HCT116 (cell line): Measurements from ENCODE around the gene RFPL2. TPM values are rescaled to one million over a fixed set of nuclear protein-coding genes. Genes with fewer than 3 reads are reported as not detected.
"Not testable (repeated sequence)": the region's sequence is repeated elsewhere in the genome, so short reads cannot be mapped to it uniquely, and the experiment has no call there.

ENCODE experiments used
- ATAC-seq: fragments of 200-7000 bp; cut with Tn5 transposase; 2 replicates; pipeline ENCODE4 v1.9.1; 2020; ENCODE audit warnings: mild to moderate bottlenecking, moderate library complexity
- BruUV-seq: library from RNA; stranded (reverse); fragments of 400-500 nt; replicated peaks from 2 replicates; lab custom pipeline; 2021; lab: Mats Ljungman, UMichigan
- CTCF ChIA-PET: fragments of 300-600 bp; sonication (Branson Sonifier 250); formaldehyde crosslinking; loops from one replicate; lab custom pipeline; 2021; ENCODE audit warnings: antibody characterized with exemption; lab: Charles Lee
- POLR2A ChIA-PET: fragments of 300-600, 350-600 bp; sonication (Branson Sonifier 250); formaldehyde crosslinking; loops from one replicate; lab custom pipeline; 2021; ENCODE audit warnings: antibody characterized with exemption; lab: Charles Lee
- RAD21 ChIA-PET, 2 experiments: fragments of 300-600 bp; sonication (Branson Sonifier 250); formaldehyde crosslinking; loops; one replicate each; lab custom pipeline; 2023; ENCODE audit warnings: low total read pairs in 2 of 2; ENCODE audit not compliant: uncharacterized antibody in 2 of 2, unreplicated experiment in 2 of 2, low non-redundant PET in 1 of 2; lab: Charles Lee
- DNase-seq: peaks from one replicate; pipeline ENCODE4 v3.0.0-alpha.2; 2010; ENCODE audit warnings: low read depth, low spot score
- H2AFZ ChIP-seq: fragments of 200-600 bp; shearing (Covaris generic), sonication (generic); 2 replicates; pipeline ENCODE4 v1.6.1; 2017; ENCODE audit warnings: low read depth, mixed run types, mixed read lengths, antibody characterized with exemption, low read length; ENCODE audit not compliant: poor library complexity, severe bottlenecking
- H3K27ac ChIP-seq: 2 replicates; pipeline ENCODE4 v1.5.1; 2012; ENCODE audit warnings: low read depth, low read length
- H3K27me3 ChIP-seq: fragments of 200-600 bp; sonication (generic); 2 replicates; pipeline ENCODE4 v1.6.1; 2016; ENCODE audit warnings: mixed run types, low read length, mixed read lengths; ENCODE audit not compliant: insufficient read depth
- H3K36me3 ChIP-seq, 2 experiments: fragments of 200-500 bp in 1 of 2; fragments of 200-600 bp in 1 of 2; sonication (Bioruptor generic) in 1 of 2; sonication (generic) in 1 of 2; 2 replicates each; pipeline versions ENCODE4 v1.5.1 to v1.6.1; 2014 to 2016; ENCODE audit warnings: low read length in 2 of 2, inconsistent platforms in 1 of 2, mixed read lengths in 1 of 2, mixed run types in 1 of 2; ENCODE audit not compliant: insufficient read depth in 2 of 2, control insufficient read depth in 1 of 2
- H3K4me1 ChIP-seq, 2 experiments: fragments of 200-600 bp in 1 of 2; sonication (generic) in 1 of 2; 2 replicates each; pipeline versions ENCODE4 v1.5.1 to v1.6.1; 2012 to 2017; ENCODE audit warnings: low read length in 2 of 2, inconsistent platforms in 1 of 2, mild to moderate bottlenecking in 1 of 2, mixed read lengths in 1 of 2, mixed run types in 1 of 2, moderate library complexity in 1 of 2; ENCODE audit not compliant: insufficient read depth in 2 of 2, control insufficient read depth in 1 of 2
- H3K4me2 ChIP-seq: fragments of 200-600 bp; sonication (generic); 2 replicates; pipeline ENCODE4 v1.6.1; 2017; ENCODE audit warnings: mixed run types, low read length, mixed read lengths
- H3K4me3 ChIP-seq, 2 experiments: fragments of 200-600 bp in 1 of 2; sonication (generic) in 1 of 2; replicated peaks in 1 of 2; 2 replicates each; pipeline ENCODE4 v1.5.1; 2011 to 2016; ENCODE audit warnings: low read length in 2 of 2, control low read depth in 1 of 2, low read depth in 1 of 2, mild to moderate bottlenecking in 1 of 2, mixed read lengths in 1 of 2, mixed run types in 1 of 2
- H3K79me2 ChIP-seq: fragments of 200-600 bp; sonication (generic); 2 replicates; pipeline ENCODE4 v1.6.1; 2017; ENCODE audit warnings: mild to moderate bottlenecking, mixed run types, low read length, moderate library complexity, mixed read lengths; ENCODE audit not compliant: insufficient read depth
- H3K9ac ChIP-seq: fragments of 200-600 bp; sonication (generic); 2 replicates; pipeline ENCODE4 v1.6.1; 2016; ENCODE audit warnings: low read length, mixed read lengths
- H3K9me2 ChIP-seq: fragments of 200-600 bp; sonication (generic), shearing (Covaris generic); 2 replicates; pipeline ENCODE4 v1.6.1; 2017; ENCODE audit warnings: mixed run types, mild to moderate bottlenecking, moderate library complexity; ENCODE audit not compliant: insufficient read depth
- H3K9me3 ChIP-seq, 2 experiments: fragments of 200-500 bp in 1 of 2; fragments of 200-600 bp in 1 of 2; sonication (Bioruptor generic) in 1 of 2; sonication (generic) in 1 of 2; 2 replicates each; pipeline ENCODE4 v1.6.1; 2014 to 2017; ENCODE audit warnings: low read length in 2 of 2, mixed read lengths in 2 of 2, inconsistent platforms in 1 of 2, low read depth in 1 of 2, mild to moderate bottlenecking in 1 of 2, mixed run types in 1 of 2, moderate library complexity in 1 of 2; ENCODE audit not compliant: control insufficient read depth in 1 of 2, insufficient read depth in 1 of 2
- H4K20me1 ChIP-seq: fragments of 200-600 bp; sonication (generic), shearing (Covaris generic); 2 replicates; pipeline ENCODE4 v1.6.1; 2017; ENCODE audit warnings: mixed run types, mild to moderate bottlenecking, moderate library complexity; ENCODE audit not compliant: insufficient read depth
- CTCF ChIP-seq, 3 experiments: fragments of 200-600 bp in 1 of 3; sonication (generic) in 1 of 3; IDR thresholded peaks in 2 of 3; conservative IDR thresholded peaks in 1 of 3; 2 replicates each; pipeline ENCODE4 v1.5.1; 2012 to 2017; ENCODE audit warnings: low read depth in 2 of 3, low read length in 2 of 3, antibody characterized with exemption in 1 of 3, borderline replicate concordance in 1 of 3, control low read depth in 1 of 3, mild to moderate bottlenecking in 1 of 3, mixed read lengths in 1 of 3, mixed run types in 1 of 3, moderate library complexity in 1 of 3; ENCODE audit not compliant: insufficient read depth in 1 of 3
- EGR1 ChIP-seq: IDR thresholded peaks from 2 replicates; pipeline ENCODE4 v1.6.1; 2012; ENCODE audit warnings: low read depth
- FOSL1 ChIP-seq: IDR thresholded peaks from 2 replicates; pipeline ENCODE4 v1.6.1; 2012; ENCODE audit warnings: low read depth
- POLR2AphosphoS5 ChIP-seq: IDR thresholded peaks from 2 replicates; pipeline ENCODE4 v1.6.1; 2011; ENCODE audit warnings: mild to moderate bottlenecking, low read depth, low read length, moderate library complexity
- SIN3A ChIP-seq: IDR thresholded peaks from 2 replicates; pipeline ENCODE4 v1.6.1; 2012; ENCODE audit warnings: low read depth
- ZBTB33 ChIP-seq: IDR thresholded peaks from 2 replicates; pipeline ENCODE4 v1.6.1; 2011; ENCODE audit warnings: mild to moderate bottlenecking, low read length, moderate library complexity; ENCODE audit not compliant: insufficient replicate concordance; ENCODE audit errors: extremely low read depth
- ZFX ChIP-seq: fragments of 450-650 bp; IDR thresholded peaks from 2 replicates; pipeline ENCODE4 v1.6.1; 2017
- ZNF274 ChIP-seq: fragments of 200-500 bp; sonication (Bioruptor generic); IDR thresholded peaks from 2 replicates; pipeline ENCODE4 v1.6.1; 2014; ENCODE audit warnings: mild to moderate bottlenecking, low read depth, low read length, inconsistent platforms
- intact Hi-C: fragments of 100-400 bp; cut with micrococcal nuclease; formaldehyde crosslinking; loops from 2 replicates; pipeline ENCODE4 v1.10.0; 2022
- total RNA-seq: library from RNA; stranded (reverse); gene quantifications from one replicate; pipeline ENCODE4 v1.2.1, GENCODE V29; 2021; ENCODE audit not compliant: unreplicated experiment
- TF ChIP-seq, protein P1 (sequence below): IDR thresholded peaks from 2 replicates; pipeline ENCODE4 v1.6.1; 2012; ENCODE audit warnings: low read depth

The RFPL2 gene
- total RNA-seq, 1 experiment from 2014 or later: 0.61 TPM

DNA sequence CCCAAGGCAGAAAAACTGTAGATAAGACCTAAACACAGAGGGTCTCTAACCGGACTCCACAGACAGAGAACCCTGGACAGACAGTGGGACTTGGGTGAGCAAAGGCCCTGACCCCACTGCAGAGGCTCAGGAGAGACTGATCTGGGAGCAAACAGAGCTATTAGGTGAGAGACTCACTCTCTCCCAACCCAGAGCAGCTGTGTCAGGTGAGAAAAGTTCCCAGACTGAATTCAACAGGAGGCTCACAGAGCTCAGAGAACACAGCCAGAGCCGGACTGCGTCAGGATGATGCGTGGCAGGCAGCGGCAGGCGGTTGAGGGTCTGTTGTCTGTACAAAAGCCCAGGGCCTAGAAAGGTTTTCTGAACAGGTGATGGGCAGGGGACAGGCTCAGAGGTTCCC, 5.5 kb downstream of the RFPL2 start:
- ATAC-seq: no peak
- Histone ChIP-seq H2AFZ (no peak overlapping the region), H3K4me3 (no peak overlapping the region), H3K27ac (no peak overlapping the region), H3K4me2 (no peak overlapping the region), H3K9ac (no peak overlapping the region), H3K9me2 (no peaks in the 10 kb centered on the region), H3K27me3 (0 out of 2 replicates have a peak, but pooled peaks cover 5% of the 10 kb centered on the region), H4K20me1 (no peaks in the 10 kb centered on the region), H3K9me3 (no peaks in the 10 kb centered on the region), H3K4me1 (peaks cover 10 to 16% of the 10 kb centered on the region in 2 experiments), H3K79me2 (no peaks in the 10 kb centered on the region), H3K36me3 (no peaks in the 10 kb centered on the region)
- no peak for TF ChIP-seq POLR2AphosphoS5
- TF ChIP-seq SIN3A: no peak
- no peak for TF ChIP-seq CTCF (IDR thresholded peaks at IDR 0.05 in 2 of 3, conservative IDR thresholded peaks at IDR 0.05 in 1 of 3; ENCODE audit: borderline replicate concordance in 1 of 3, insufficient read depth in 1 of 3, low read depth in 2 of 3, low read length in 2 of 3)
- TF ChIP-seq FOSL1: no peak
- TF ChIP-seq ZFX: no peak
- no peak for TF ChIP-seq ZBTB33
- TF ChIP-seq, protein P1, sequence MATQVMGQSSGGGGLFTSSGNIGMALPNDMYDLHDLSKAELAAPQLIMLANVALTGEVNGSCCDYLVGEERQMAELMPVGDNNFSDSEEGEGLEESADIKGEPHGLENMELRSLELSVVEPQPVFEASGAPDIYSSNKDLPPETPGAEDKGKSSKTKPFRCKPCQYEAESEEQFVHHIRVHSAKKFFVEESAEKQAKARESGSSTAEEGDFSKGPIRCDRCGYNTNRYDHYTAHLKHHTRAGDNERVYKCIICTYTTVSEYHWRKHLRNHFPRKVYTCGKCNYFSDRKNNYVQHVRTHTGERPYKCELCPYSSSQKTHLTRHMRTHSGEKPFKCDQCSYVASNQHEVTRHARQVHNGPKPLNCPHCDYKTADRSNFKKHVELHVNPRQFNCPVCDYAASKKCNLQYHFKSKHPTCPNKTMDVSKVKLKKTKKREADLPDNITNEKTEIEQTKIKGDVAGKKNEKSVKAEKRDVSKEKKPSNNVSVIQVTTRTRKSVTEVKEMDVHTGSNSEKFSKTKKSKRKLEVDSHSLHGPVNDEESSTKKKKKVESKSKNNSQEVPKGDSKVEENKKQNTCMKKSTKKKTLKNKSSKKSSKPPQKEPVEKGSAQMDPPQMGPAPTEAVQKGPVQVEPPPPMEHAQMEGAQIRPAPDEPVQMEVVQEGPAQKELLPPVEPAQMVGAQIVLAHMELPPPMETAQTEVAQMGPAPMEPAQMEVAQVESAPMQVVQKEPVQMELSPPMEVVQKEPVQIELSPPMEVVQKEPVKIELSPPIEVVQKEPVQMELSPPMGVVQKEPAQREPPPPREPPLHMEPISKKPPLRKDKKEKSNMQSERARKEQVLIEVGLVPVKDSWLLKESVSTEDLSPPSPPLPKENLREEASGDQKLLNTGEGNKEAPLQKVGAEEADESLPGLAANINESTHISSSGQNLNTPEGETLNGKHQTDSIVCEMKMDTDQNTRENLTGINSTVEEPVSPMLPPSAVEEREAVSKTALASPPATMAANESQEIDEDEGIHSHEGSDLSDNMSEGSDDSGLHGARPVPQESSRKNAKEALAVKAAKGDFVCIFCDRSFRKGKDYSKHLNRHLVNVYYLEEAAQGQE: no peak
- no peak for TF ChIP-seq EGR1
- no peak for TF ChIP-seq ZNF274
- ChIA-PET POLR2A (no interaction called here), RAD21 (no interaction called here), CTCF (no interaction called here)
- no TSS peak for BruUV-seq
- intact Hi-C loops: no loop called here
- DNase-seq: no peak

- H3K9me2 ChIP-seq, H3K9ac ChIP-seq, H3K36me3 ChIP-seq, POLR2A ChIA-PET, DNase-seq, H3K79me2 ChIP-seq, ATAC-seq, BruUV-seq, H4K20me1 ChIP-seq, H3K27ac ChIP-seq, H3K4me3 ChIP-seq, H3K9me3 ChIP-seq, H3K27me3 ChIP-seq, H2AFZ ChIP-seq, RAD21 ChIA-PET, H3K4me2 ChIP-seq, intact Hi-C loops: not testable (repeated sequence)
- peaks cover 6 to 10% of the 10 kb centered on the region in 2 experiments; a peak in 3 of 4 replicates for H3K4me1 ChIP-seq
- CTCF ChIA-PET: interaction anchor here (0.6 kb wide), 1 partner anchor 62 kb away, joined by 3 read pairs; no protein-coding TSS in a partner anchor
Observed at GRCh38 chr22:32197553-32198226, 7.2 kb downstream of the RFPL2 start.
